Effector memory CD4-positive, alpha-beta T cell (primary cell): ENCODE measurements around the gene NPAS3.

Source experiments
- DNase-seq, 3 donors: peaks; one replicate each; pipeline ENCODE4 v3.0.0-alpha.2; 2020
- H3K27ac ChIP-seq: 2 replicates; pipeline ENCODE4 v1.7.0; 2013; ENCODE audit warnings: mild to moderate bottlenecking, low read length, moderate library complexity; ENCODE audit not compliant: insufficient read depth, poor library complexity, severe bottlenecking
- H3K27me3 ChIP-seq: replicated peaks from 2 replicates; pipeline ENCODE4 v1.7.0; 2013; ENCODE audit warnings: mild to moderate bottlenecking, low read length; ENCODE audit not compliant: insufficient read depth, control insufficient read depth, poor library complexity, severe bottlenecking
- H3K36me3 ChIP-seq: 2 replicates; pipeline ENCODE4 v1.7.0; 2013; ENCODE audit warnings: mild to moderate bottlenecking, low read length, moderate library complexity; ENCODE audit not compliant: control insufficient read depth, insufficient read depth
- H3K4me1 ChIP-seq: 2 replicates; pipeline ENCODE4 v1.7.0; 2013; ENCODE audit warnings: low read length, mild to moderate bottlenecking; ENCODE audit not compliant: control insufficient read depth, insufficient read depth, poor library complexity, severe bottlenecking
- H3K4me3 ChIP-seq: 2 replicates; pipeline ENCODE4 v1.7.0; 2013; ENCODE audit warnings: low read length, low read depth, mild to moderate bottlenecking; ENCODE audit not compliant: insufficient read depth, poor library complexity, severe bottlenecking
- H3K9me3 ChIP-seq: 2 replicates; pipeline ENCODE4 v1.7.0; 2013; ENCODE audit warnings: mild to moderate bottlenecking, low read length, moderate library complexity; ENCODE audit not compliant: control insufficient read depth

NPAS3 gene

DNA sequence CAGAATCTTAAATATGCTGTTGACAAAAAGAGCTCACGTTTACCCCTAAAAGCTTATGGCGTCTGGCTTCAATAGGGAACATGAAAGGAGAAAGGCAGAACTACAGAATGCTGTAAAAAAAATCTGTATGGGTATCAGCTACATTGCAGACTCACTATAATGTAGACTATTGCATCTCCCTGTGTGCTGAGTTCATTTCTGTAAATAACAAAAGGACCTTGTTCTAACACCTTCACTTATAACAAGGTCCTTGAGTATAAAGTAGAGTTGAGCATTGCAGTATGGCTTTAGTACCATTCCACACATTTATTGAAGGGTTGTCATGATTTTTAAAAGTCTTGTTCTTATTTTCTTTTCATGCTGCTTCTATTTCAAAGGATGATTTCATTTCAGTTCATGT lies 165.3 kb downstream of the NPAS3 start:
- Histone ChIP-seq H3K27ac (no peak overlapping the region), H3K36me3 (no peaks in the 10 kb centered on the region), H3K27me3 (no peaks in the 10 kb centered on the region), H3K9me3 (no peaks in the 10 kb centered on the region), H3K4me1 (no peaks in the 10 kb centered on the region), H3K4me3 (no peak overlapping the region)
- no peak for DNase-seq

DNA sequence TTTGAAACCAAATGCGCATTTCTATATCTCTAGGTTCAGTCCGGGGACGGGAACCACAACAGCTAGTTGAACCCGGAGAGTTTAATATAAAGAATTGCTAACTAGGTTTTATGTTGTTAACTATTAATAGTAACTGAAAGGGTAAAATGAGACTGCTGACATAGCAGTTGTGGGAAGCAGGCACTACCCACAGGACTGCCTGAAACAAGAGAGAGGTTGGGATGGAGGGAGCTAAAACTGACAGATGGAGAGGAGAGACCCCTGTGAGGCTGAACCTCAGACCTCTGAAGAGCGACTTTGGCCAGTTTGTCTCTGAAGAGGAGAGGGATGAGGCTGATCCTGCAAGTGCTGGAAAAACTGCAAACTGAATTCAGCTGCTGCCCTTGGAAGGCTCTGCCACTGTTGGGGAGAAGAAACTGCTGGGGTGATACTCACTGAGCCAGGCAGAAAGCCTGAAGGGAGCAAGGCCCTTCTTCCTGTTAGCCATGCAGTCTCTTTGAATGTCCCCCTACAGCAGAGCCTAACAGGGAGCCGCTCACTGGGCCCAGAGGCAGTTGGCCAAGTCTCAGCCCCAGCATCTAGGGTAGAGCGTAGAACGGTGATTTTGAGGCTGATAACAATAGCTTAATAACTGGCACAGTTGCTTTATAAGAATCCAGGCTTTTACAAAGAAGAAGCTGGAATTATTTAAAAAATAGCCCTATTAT lies 172.2 kb downstream of the NPAS3 start:
- no peaks in the 10 kb centered on the region for H3K36me3 ChIP-seq
- no peaks in the 10 kb centered on the region for H3K27me3 ChIP-seq
- no peak for DNase-seq
- no peaks in the 10 kb centered on the region for H3K9me3 ChIP-seq
- no peaks in the 10 kb centered on the region for H3K4me1 ChIP-seq
- H3K27ac ChIP-seq = no peak overlapping the region
- no peak overlapping the region for H3K4me3 ChIP-seq

DNA sequence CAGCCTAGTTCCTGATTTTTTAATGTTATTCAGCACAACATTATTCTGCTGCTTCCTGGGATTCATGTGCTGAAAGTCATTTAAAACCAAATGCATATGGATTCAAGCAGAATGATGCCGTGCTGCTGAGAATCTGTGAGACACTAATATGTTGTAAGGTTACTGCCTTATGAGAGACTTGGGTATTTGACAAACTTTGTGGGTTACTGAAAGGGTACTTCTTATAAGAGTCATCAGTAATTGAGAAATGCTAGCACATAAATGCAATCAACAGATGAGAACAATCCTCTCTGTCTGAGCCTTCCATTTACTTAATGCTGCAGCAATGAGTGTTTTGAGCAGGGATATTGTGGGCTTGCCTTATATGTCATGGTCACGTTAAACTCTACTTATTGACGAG lies 175.7 kb downstream of the NPAS3 start:
- no peaks in the 10 kb centered on the region for H3K36me3 ChIP-seq
- no peak for DNase-seq
- no peaks in the 10 kb centered on the region for H3K27me3 ChIP-seq
- no peaks in the 10 kb centered on the region for H3K4me1 ChIP-seq
- no peaks in the 10 kb centered on the region for H3K9me3 ChIP-seq
- H3K4me3 ChIP-seq = no peak overlapping the region
- no peak overlapping the region for H3K27ac ChIP-seq

DNA sequence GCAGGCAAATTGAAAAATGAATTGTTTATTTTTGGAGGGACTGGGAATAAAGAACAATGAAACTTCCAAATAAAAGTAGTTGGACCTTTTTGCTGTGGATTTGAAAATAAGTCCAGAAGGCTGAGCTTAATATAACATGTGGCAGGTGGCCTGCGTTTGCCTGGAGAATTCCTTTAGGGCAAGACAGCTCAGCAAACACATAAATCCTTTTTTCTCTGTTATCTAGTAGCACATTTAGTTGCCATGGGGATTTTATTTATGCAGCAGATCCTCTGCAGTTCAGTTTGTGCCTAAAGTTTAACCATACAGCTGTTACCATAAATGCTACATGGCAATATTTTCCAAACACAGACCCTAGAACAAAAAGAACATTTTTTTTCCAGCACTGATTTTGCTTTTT lies 180.0 kb downstream of the NPAS3 start:
- DNase-seq = no peak
- Histone ChIP-seq H3K36me3 (no peaks in the 10 kb centered on the region), H3K27ac (no peak overlapping the region), H3K9me3 (no peaks in the 10 kb centered on the region), H3K4me1 (no peaks in the 10 kb centered on the region), H3K27me3 (no peaks in the 10 kb centered on the region), H3K4me3 (no peak overlapping the region)

DNA sequence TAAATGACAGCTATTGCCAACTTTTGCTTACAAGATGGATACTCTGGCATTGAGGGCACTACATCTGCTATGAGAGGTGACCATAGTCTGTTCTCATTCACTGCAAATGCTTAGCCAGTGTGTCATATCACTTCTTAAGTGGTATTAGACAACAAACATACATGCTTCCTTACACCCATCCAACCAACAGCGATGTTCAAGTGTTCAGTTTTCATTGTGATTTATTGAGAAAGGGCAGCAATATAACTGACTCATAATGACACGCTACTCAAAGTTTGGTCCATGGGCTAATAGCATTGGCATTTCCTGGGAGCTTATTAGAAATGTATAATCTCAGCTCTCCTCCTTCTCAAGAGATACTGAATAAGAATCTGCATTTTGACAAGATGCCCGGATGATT lies 181.7 kb downstream of the NPAS3 start:
- Histone ChIP-seq H3K27me3 (no peaks in the 10 kb centered on the region), H3K9me3 (no peaks in the 10 kb centered on the region), H3K4me3 (no peak overlapping the region), H3K36me3 (no peaks in the 10 kb centered on the region), H3K4me1 (no peaks in the 10 kb centered on the region), H3K27ac (no peak overlapping the region)
- DNase-seq = no peak

DNA sequence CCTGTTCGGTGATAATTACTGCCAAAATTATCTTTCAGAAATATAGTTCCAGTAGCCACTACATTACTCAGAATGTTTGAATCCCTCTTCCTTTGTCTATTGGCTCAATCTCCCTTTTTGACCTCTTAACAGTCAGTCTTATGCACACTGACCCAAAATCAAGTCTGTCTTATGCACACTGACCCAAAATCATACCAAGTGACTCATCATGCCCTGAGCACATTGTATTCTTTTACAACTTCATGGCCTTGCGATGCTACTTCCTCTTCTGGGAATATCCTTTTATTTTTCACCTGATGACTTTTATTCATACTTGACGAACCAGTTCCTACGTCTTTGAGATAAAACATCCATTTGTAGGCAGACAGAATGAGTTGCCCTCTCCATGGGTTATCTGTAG lies 182.3 kb downstream of the NPAS3 start:
- no peak for DNase-seq

DNA sequence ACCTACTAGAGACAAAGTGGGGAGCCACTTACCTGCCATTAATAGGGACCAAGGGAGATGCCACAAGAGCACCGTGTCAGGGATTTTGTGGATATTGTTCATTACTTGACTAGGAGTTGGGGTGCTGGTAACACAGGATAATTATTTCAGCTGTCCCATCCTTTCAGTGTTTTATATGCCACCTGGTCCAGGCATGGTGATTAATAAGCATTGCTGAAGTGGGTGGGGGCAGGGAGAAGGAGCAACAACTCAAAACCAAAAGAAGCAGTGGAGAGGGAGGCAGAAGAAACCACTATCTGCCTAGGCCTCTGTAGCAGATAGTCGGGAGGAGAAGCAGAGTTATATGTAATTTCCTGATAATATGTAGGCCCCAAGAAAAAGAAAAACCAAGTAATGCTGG lies 184.6 kb downstream of the NPAS3 start:
- no peaks in the 10 kb centered on the region for H3K27me3 ChIP-seq
- H3K27ac ChIP-seq = no peak overlapping the region
- H3K4me3 ChIP-seq = no peak overlapping the region
- no peaks in the 10 kb centered on the region for H3K36me3 ChIP-seq
- DNase-seq = no peak
- H3K9me3 ChIP-seq = no peaks in the 10 kb centered on the region
- no peaks in the 10 kb centered on the region for H3K4me1 ChIP-seq

More for the DNA sequence above, 182.3 kb downstream of the NPAS3 start:
- Histone ChIP-seq H3K4me3 (no peak overlapping the region), H3K36me3 (no peaks in the 10 kb centered on the region), H3K27ac (no peak overlapping the region), H3K9me3 (no peaks in the 10 kb centered on the region), H3K27me3 (no peaks in the 10 kb centered on the region), H3K4me1 (no peaks in the 10 kb centered on the region)

DNA sequence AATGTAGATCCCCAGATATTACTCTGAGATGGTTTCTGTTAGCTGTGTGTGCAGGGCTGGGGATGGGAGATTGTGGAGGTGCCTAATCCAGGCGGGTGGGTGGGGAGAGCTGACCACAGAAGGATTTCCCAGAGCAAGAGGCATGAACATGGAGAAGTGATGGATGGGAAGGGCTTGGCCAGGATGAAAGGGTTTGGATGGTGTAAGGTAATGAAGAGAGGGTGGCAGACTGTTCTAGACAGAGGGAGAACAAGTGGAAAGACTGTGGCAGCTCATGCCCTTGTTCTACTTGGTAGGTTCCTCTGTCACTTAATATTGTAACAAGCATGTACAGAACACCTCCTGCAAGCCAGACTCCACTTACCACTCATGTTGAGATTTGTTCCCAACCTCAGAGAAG lies 187.8 kb downstream of the NPAS3 start:
- no peak for DNase-seq
- Histone ChIP-seq H3K36me3 (no peaks in the 10 kb centered on the region), H3K4me3 (no peak overlapping the region), H3K4me1 (no peaks in the 10 kb centered on the region), H3K27ac (no peak overlapping the region), H3K27me3 (no peaks in the 10 kb centered on the region), H3K9me3 (no peaks in the 10 kb centered on the region)

DNA sequence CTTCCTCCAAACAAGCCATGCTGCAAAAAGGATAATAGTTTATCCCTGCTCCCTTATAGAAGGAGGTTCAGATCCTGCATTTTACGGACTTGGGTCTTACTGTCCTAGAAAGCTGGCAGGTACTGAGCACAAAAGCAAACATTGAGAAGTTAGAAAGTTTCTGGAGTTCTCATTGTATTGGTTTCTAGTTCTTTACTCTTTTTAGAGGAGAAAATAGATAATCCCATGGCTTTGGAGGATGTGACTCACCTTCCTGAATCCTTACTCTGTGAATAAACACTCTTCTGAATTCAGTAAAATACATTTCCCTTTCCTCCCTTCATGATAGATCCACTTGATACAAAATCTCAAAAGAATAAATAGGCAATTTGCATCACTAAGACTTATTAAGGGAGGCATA lies 188.9 kb downstream of the NPAS3 start:
- Histone ChIP-seq H3K4me3 (no peak overlapping the region), H3K36me3 (no peaks in the 10 kb centered on the region)
- DNase-seq = no peak

DNA sequence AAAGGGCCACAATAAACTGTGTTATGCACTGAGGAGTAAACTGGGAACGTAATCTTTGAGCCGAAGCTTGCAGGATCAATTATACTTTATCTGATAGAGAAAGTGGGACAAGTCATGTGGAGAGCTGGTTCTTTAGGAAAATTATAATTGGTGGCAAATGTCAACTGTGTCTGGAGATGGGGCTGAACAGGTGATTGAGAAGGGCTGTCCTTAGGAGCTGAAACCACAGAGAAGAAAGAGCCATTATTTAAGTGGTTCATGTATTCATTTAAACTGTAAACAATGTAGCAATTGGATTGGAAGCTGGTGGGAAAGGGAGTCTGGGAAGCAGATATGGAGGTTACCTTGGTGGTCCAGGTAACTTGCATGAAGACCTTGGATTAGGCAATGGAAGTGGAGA lies 193.1 kb downstream of the NPAS3 start:
- Histone ChIP-seq H3K27me3 (no peaks in the 10 kb centered on the region), H3K9me3 (no peaks in the 10 kb centered on the region), H3K4me3 (no peak overlapping the region), H3K27ac (no peak overlapping the region), H3K4me1 (no peaks in the 10 kb centered on the region), H3K36me3 (no peaks in the 10 kb centered on the region)
- no peak for DNase-seq

More for the DNA sequence above, 188.9 kb downstream of the NPAS3 start:
- no peaks in the 10 kb centered on the region for H3K27me3 ChIP-seq
- no peaks in the 10 kb centered on the region for H3K9me3 ChIP-seq
- H3K27ac ChIP-seq = no peak overlapping the region
- no peaks in the 10 kb centered on the region for H3K4me1 ChIP-seq
